HepG2 (cell line): ENCODE measurements around the gene AKAP6. TPM values are rescaled to one million over a fixed set of nuclear protein-coding genes. Genes with fewer than 3 reads are reported as not detected.

Experiments
- ATF4 ChIP-seq, 2 experiments: fragments of 450-650 bp in 1 of 2; sonication (generic) in 1 of 2; formaldehyde crosslinking; IDR thresholded peaks; 2 replicates each; pipeline versions ENCODE4 v1.5.0 to v1.8.0; 2020 to 2022; ENCODE audit warnings: mild to moderate bottlenecking in 1 of 2, missing genetic modification reagents in 1 of 2
- CSRNP1 ChIP-seq: sonication (generic); formaldehyde crosslinking; IDR thresholded peaks from 2 replicates; pipeline ENCODE4 v1.8.1; 2023; ENCODE audit warnings: mild to moderate bottlenecking, missing genetic modification reagents
- ETV6 ChIP-seq: sonication (generic); formaldehyde crosslinking; conservative IDR thresholded peaks from 2 replicates; pipeline ENCODE4 v1.4.0; 2020; ENCODE audit warnings: missing genetic modification reagents
- FOXP4 ChIP-seq: sonication (generic); formaldehyde crosslinking; IDR thresholded peaks from 2 replicates; pipeline ENCODE4 v1.4.0; 2020; ENCODE audit warnings: missing genetic modification reagents
- KDM5A ChIP-seq: fragments of 200-600 bp; sonication (generic); IDR thresholded peaks from 2 replicates; pipeline ENCODE4 v1.7.0; 2018; ENCODE audit warnings: antibody characterized with exemption, mild to moderate bottlenecking, low read length, borderline replicate concordance
- SP140L ChIP-seq: sonication (generic); formaldehyde crosslinking; IDR thresholded peaks from 2 replicates; pipeline ENCODE4 v1.4.0; 2020; ENCODE audit warnings: missing genetic modification reagents, borderline replicate concordance
- ZNF253 ChIP-seq: sonication (generic); formaldehyde crosslinking; IDR thresholded peaks from 2 replicates; pipeline ENCODE4 v1.8.0; 2022; ENCODE audit warnings: mild to moderate bottlenecking, missing genetic modification reagents, borderline replicate concordance
- ZNF891 ChIP-seq: sonication (generic); formaldehyde crosslinking; IDR thresholded peaks from 2 replicates; pipeline ENCODE4 v1.5.0; 2020; ENCODE audit warnings: mild to moderate bottlenecking, missing genetic modification reagents
- polyA plus RNA-seq, 8 experiments: library from polyadenylated mRNA; depleted of rRNA in 3 of 8; stranded (reverse) in 7 of 8; unstranded in 1 of 8; fragments of >200 nt; fragmentation: Illumina TruSeq in 4 of 8; extraction: Trizol in 4 of 8; gene quantifications; 2 replicates each; pipeline versions ENCODE4 v1.2.1 to v1.2.3, GENCODE V29; 2011 to 2016; ENCODE audit warnings: low read depth in 4 of 8, missing spikeins in 1 of 8, mixed read lengths in 1 of 8; ENCODE audit not compliant: insufficient read depth in 1 of 8
- total RNA-seq, 5 experiments: library from RNA; depleted of rRNA; stranded (reverse); fragments of >200 nt; fragmentation: Illumina TruSeq; extraction: Trizol; gene quantifications; 2 replicates each; pipeline ENCODE4 v1.2.3, GENCODE V29; 2016; ENCODE audit warnings: low read depth in 1 of 5
- TF ChIP-seq, protein P1 (sequence below): sonication (generic); formaldehyde crosslinking; IDR thresholded peaks from 2 replicates; pipeline ENCODE4 v1.8.0; 2022; ENCODE audit warnings: mild to moderate bottlenecking, missing genetic modification reagents, moderate library complexity

Gene AKAP6
- total and polyA plus RNA-seq, 2 of the 13 experiments (the other 11 are each of a cell fraction or from before 2014, with no cell fraction given) = 1.4 TPM

- TF ChIP-seq, protein P1, sequence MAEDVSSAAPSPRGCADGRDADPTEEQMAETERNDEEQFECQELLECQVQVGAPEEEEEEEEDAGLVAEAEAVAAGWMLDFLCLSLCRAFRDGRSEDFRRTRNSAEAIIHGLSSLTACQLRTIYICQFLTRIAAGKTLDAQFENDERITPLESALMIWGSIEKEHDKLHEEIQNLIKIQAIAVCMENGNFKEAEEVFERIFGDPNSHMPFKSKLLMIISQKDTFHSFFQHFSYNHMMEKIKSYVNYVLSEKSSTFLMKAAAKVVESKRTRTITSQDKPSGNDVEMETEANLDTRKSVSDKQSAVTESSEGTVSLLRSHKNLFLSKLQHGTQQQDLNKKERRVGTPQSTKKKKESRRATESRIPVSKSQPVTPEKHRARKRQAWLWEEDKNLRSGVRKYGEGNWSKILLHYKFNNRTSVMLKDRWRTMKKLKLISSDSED = no peak
- TF ChIP-seq ETV6 (CRISPR knock-in tag) (no peak), KDM5A (no peak), CSRNP1 (CRISPR knock-in tag) (no peak), ATF4 (CRISPR knock-in tag; IDR thresholded peaks at IDR 0.05) (no peak), SP140L (0 out of 2 replicates have a peak, but pooled peaks have one; percentile 68), ZNF253 (CRISPR knock-in tag) (no peak), FOXP4 (CRISPR knock-in tag) (no peak), ZNF891 (no peak)
These were observed 247.1 kb downstream of the AKAP6 start (continued) for GRCh38 chr14:32576088-32576795.
